ENCODE results near the gene CTXND1.
"Not testable (repeated sequence)": the region's sequence is repeated elsewhere in the genome, so short reads cannot be mapped to it uniquely, and the experiment has no call there.

The CTXND1 gene

GRCh38 chr15:80252121-80252518 lies at the start of gene CTXND1:
Gene CTXND1 (minus strand): TSS chr15:80252213. CDS start chr15:80201949, 50,264 bp downstream.
- no peak for DNase-seq

GRCh38 chr15:80301472-80301871 lies 49.5 kb upstream of the CTXND1 start:
- no peak for DNase-seq

- DNase-seq: not testable (repeated sequence)
Observed at GRCh38 chr15:80295777-80296176, 43.8 kb upstream of the CTXND1 start.

GRCh38 chr15:80292079-80292478 lies 40.1 kb upstream of the CTXND1 start:
- no peak for DNase-seq

GRCh38 chr15:80290891-80291290 lies 38.9 kb upstream of the CTXND1 start:
- not testable (repeated sequence) for DNase-seq

GRCh38 chr15:80289528-80290495 lies 37.8 kb upstream of the CTXND1 start:
- DNase-seq: no peak

- no peak for DNase-seq
Observed at GRCh38 chr15:80288131-80288530, 36.1 kb upstream of the CTXND1 start.

- DNase-seq: no peak
Observed at GRCh38 chr15:80286055-80286454, 34.0 kb upstream of the CTXND1 start.

- no peak for DNase-seq
Observed at GRCh38 chr15:80285379-80285778, 33.4 kb upstream of the CTXND1 start.

- no peak for DNase-seq
Observed at GRCh38 chr15:80283531-80283930, 31.5 kb upstream of the CTXND1 start.

- DNase-seq: no peak
Observed at GRCh38 chr15:80277147-80277546, 25.1 kb upstream of the CTXND1 start.

- DNase-seq: no peak
Observed at GRCh38 chr15:80275961-80276360, 23.9 kb upstream of the CTXND1 start.

GRCh38 chr15:80274996-80275395 lies 23.0 kb upstream of the CTXND1 start:
- no peak for DNase-seq

GRCh38 chr15:80274554-80274953 lies 22.5 kb upstream of the CTXND1 start:
- DNase-seq: no peak

GRCh38 chr15:80272987-80273386 lies 21.0 kb upstream of the CTXND1 start:
- no peak for DNase-seq

GRCh38 chr15:80270472-80270871 lies 18.5 kb upstream of the CTXND1 start:
- no peak for DNase-seq

GRCh38 chr15:80268101-80268500 lies 16.1 kb upstream of the CTXND1 start:
- DNase-seq: no peak

- no peak for DNase-seq
Observed at GRCh38 chr15:80267658-80268057, 15.6 kb upstream of the CTXND1 start.

- DNase-seq: no peak
Observed at GRCh38 chr15:80266745-80267144, 14.7 kb upstream of the CTXND1 start.

- DNase-seq: no peak
Observed at GRCh38 chr15:80266113-80266512, 14.1 kb upstream of the CTXND1 start.

- no peak for DNase-seq
Observed at GRCh38 chr15:80265021-80265420, 13.0 kb upstream of the CTXND1 start.

GRCh38 chr15:80264031-80264430 lies 12.0 kb upstream of the CTXND1 start:
- no peak for DNase-seq

GRCh38 chr15:80260551-80260950 lies 8.5 kb upstream of the CTXND1 start:
- DNase-seq: no peak

- DNase-seq: no peak
Observed at GRCh38 chr15:80259942-80260510, 8.0 kb upstream of the CTXND1 start.
